IPS-11a (cell line): ENCODE results near the gene PNPLA2.

ENCODE experiments used
- H3K4me3 ChIP-seq: one replicate; pipeline ENCODE4 v1.5.1; 2013; ENCODE audit warnings: low read depth, low read length, control low read depth

PNPLA2 gene

GRCh38 chr11:783581-784015 lies 35.1 kb upstream of the PNPLA2 start:
- H3K4me3 ChIP-seq, result no peak overlapping the region

- no peak overlapping the region for H3K4me3 ChIP-seq
Measured at GRCh38 chr11:786235-787083, 32.3 kb upstream of the PNPLA2 start.

GRCh38 chr11:787084-787675 lies 31.5 kb upstream of the PNPLA2 start:
- H3K4me3 ChIP-seq, result no peak overlapping the region

GRCh38 chr11:788009-788640 lies 30.6 kb upstream of the PNPLA2 start:
- no peak overlapping the region for H3K4me3 ChIP-seq

- H3K4me3 ChIP-seq, result no peak overlapping the region
Measured at GRCh38 chr11:788953-789940, 29.5 kb upstream of the PNPLA2 start.

GRCh38 chr11:789943-790342 lies 28.8 kb upstream of the PNPLA2 start, which contains the start of gene CEND1:
Gene CEND1, minus strand, starts transcription at chr11:790090. Its CDS starts 1,514 bp downstream, at chr11:788576.
- no peak within 1 kb of the TSS for H3K4me3 ChIP-seq

GRCh38 chr11:790721-791564 lies 27.8 kb upstream of the PNPLA2 start:
- no peak overlapping the region for H3K4me3 ChIP-seq

- H3K4me3 ChIP-seq, result no peak overlapping the region
Measured at GRCh38 chr11:791658-792534, 26.8 kb upstream of the PNPLA2 start.

GRCh38 chr11:792535-792821 lies 26.2 kb upstream of the PNPLA2 start:
- no peak overlapping the region for H3K4me3 ChIP-seq

- H3K4me3 ChIP-seq, result no peak overlapping the region
Measured at GRCh38 chr11:792873-793272, 25.8 kb upstream of the PNPLA2 start.

GRCh38 chr11:793556-793955 lies 25.2 kb upstream of the PNPLA2 start:
- H3K4me3 ChIP-seq, result no peak overlapping the region

GRCh38 chr11:794013-794765 lies 24.5 kb upstream of the PNPLA2 start:
- no peak overlapping the region for H3K4me3 ChIP-seq

GRCh38 chr11:794766-795633 lies 23.7 kb upstream of the PNPLA2 start:
- no peak overlapping the region for H3K4me3 ChIP-seq

GRCh38 chr11:795634-796564 lies 22.8 kb upstream of the PNPLA2 start:
- no peak overlapping the region for H3K4me3 ChIP-seq

- H3K4me3 ChIP-seq, result peak overlapping the region; percentile 87
Measured at GRCh38 chr11:796565-797295, 22.0 kb upstream of the PNPLA2 start.
